ENCODE results near the gene SEMA3C.

Gene SEMA3C

GRCh38 chr7:80848841-80849240, 70.0 kb downstream of the SEMA3C start:
- no peak for DNase-seq (ENCODE audit: low read depth)

- no peak for DNase-seq (ENCODE audit: low read depth)
These were observed 71.0 kb downstream of the SEMA3C start for GRCh38 chr7:80847895-80848294.

GRCh38 chr7:80847027-80847426, 71.8 kb downstream of the SEMA3C start:
- no peak for DNase-seq (ENCODE audit: low read depth)

- no peak for DNase-seq (ENCODE audit: low read depth)
These were observed 73.9 kb downstream of the SEMA3C start for GRCh38 chr7:80844916-80845315.

GRCh38 chr7:80843018-80843677, 75.7 kb downstream of the SEMA3C start:
- no peak for DNase-seq (ENCODE audit: low read depth)

GRCh38 chr7:80842022-80842790, 76.6 kb downstream of the SEMA3C start:
- no peak for DNase-seq (ENCODE audit: low read depth)

GRCh38 chr7:80841423-80841955, 77.4 kb downstream of the SEMA3C start:
- DNase-seq (ENCODE audit: low read depth) = no peak

GRCh38 chr7:80840681-80841080, 78.2 kb downstream of the SEMA3C start:
- no peak for DNase-seq (ENCODE audit: low read depth)

- DNase-seq (ENCODE audit: low read depth) = no peak
These were observed 79.0 kb downstream of the SEMA3C start for GRCh38 chr7:80839855-80840254.

GRCh38 chr7:80838643-80839042, 80.2 kb downstream of the SEMA3C start:
- DNase-seq (ENCODE audit: low read depth) = no peak

GRCh38 chr7:80837345-80837744, 81.5 kb downstream of the SEMA3C start:
- no peak for DNase-seq (ENCODE audit: low read depth)

GRCh38 chr7:80835251-80835650, 83.6 kb downstream of the SEMA3C start:
- DNase-seq (ENCODE audit: low read depth) = no peak

- DNase-seq (ENCODE audit: low read depth) = no peak
These were observed 85.3 kb downstream of the SEMA3C start for GRCh38 chr7:80833289-80834268.

- no peak for DNase-seq (ENCODE audit: low read depth)
These were observed 86.8 kb downstream of the SEMA3C start for GRCh38 chr7:80832006-80832405.

- DNase-seq (ENCODE audit: low read depth) = no peak
These were observed 88.1 kb downstream of the SEMA3C start for GRCh38 chr7:80830584-80831285.

GRCh38 chr7:80830010-80830409, 88.8 kb downstream of the SEMA3C start:
- no peak for DNase-seq (ENCODE audit: low read depth)

GRCh38 chr7:80829527-80829926, 89.3 kb downstream of the SEMA3C start:
- no peak for DNase-seq (ENCODE audit: low read depth)

GRCh38 chr7:80827239-80827633, 91.6 kb downstream of the SEMA3C start:
- no peak for DNase-seq (ENCODE audit: low read depth)

- no peak for DNase-seq (ENCODE audit: low read depth)
These were observed 92.2 kb downstream of the SEMA3C start for GRCh38 chr7:80826520-80827238.

GRCh38 chr7:80825499-80825898, 93.4 kb downstream of the SEMA3C start:
- no peak for DNase-seq (ENCODE audit: low read depth)

- no peak for DNase-seq (ENCODE audit: low read depth)
These were observed 94.6 kb downstream of the SEMA3C start for GRCh38 chr7:80824253-80824652.

All from activated T-cell treated with anti-CD3 and anti-CD28 coated beads for 48 hours (primary cell).